ENCODE results near the gene CCDC141.

CCDC141 gene

DNA sequence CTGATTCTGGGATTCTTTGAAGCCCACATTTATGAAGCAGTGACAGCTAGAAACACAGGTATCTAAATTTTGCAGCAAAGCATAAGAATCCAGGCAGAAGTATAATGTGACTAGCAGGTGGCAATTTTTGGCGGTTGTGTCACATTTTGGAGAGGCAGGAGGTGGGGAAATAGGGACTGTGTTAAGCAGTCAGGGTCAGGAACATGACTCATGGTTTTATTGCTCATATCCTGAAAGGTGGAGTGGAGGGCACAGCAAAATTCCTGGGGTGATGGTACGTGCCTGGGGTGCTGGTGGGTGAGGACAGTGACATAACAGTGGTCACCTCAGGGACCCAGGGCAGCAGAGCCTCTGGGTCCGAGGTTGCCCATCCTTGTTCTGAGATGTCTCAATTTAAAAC is 179.2 kb downstream of the CCDC141 start:
- Mint-ChIP-seq H3K4me1 (ENCODE audit: low read depth) (peaks cover 17% of the 10 kb centered on the region), H3K4me3 (no peak overlapping the region), H3K9me3 (no peaks in the 10 kb centered on the region), H3K27me3 (ENCODE audit: low read depth) (no peaks in the 10 kb centered on the region), H3K27ac (no peak overlapping the region), H3K36me3 (ENCODE audit: low read depth) (no peaks in the 10 kb centered on the region)

DNA sequence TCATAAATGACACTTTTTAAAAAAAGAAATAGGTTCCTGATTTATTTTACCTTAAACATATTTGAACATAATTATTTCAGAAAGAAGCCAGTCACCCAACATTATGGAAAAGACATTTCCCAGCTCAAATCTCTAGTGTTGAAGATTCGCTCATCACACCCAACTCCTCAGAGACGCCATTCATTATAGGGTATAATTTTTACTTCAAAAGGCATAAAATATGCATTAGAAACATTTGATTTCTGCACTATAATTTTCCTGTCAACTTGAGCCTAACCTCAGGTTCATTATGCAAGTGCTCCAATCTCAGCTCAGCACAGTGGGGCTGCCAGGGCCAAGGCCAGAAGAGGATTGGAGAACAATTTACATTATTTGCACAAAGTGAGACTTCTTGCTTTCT is 183.9 kb downstream of the CCDC141 start:
- H3K9me3 Mint-ChIP-seq = no peaks in the 10 kb centered on the region
- H3K27ac Mint-ChIP-seq = no peak overlapping the region
- H3K36me3 Mint-ChIP-seq (ENCODE audit: low read depth) = no peaks in the 10 kb centered on the region
- peaks cover 11% of the 10 kb centered on the region for H3K4me1 Mint-ChIP-seq (ENCODE audit: low read depth)
- no peaks in the 10 kb centered on the region for H3K27me3 Mint-ChIP-seq (ENCODE audit: low read depth)
- no peak overlapping the region for H3K4me3 Mint-ChIP-seq

DNA sequence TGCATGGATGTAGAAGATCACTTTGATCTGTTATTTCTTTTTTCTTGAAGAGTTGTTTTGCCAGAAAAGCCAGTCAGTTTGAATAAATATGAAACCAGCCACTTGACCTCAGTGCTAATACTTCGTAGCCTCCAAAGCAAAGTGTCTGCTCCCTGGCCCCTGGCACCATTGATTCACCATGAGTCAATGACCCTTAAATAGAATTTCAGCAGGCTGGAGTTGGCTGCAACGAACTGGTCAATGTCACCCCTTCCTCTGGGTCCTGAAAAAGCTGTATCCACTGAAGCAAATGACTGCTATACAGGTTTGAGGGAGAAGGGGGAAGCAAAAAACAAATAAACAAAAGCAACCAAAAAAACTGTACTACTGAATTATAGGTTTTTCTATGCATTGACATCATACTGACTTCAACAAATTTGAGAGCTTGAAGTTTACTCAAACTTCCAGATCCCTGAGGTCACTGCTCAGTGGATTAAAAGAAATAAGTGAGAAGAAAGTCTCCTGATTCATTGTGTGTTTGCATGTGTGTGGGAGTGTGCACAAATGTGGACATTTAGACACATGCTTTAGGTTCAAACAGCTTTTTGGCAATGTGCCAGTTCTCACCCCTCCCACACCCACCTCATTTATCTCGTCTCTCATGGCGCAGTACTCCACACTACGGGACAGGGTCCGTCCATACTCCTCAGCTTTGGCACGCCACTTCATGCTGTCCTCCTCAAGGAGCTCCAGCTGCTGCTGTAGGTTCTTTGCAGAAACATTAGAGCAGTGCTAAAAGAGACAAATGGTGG is 184.6 kb downstream of the CCDC141 start:
- Mint-ChIP-seq H3K27me3 (ENCODE audit: low read depth) (no peaks in the 10 kb centered on the region), H3K4me3 (no peak overlapping the region), H3K9me3 (no peaks in the 10 kb centered on the region), H3K4me1 (ENCODE audit: low read depth) (peaks cover 5% of the 10 kb centered on the region), H3K36me3 (ENCODE audit: low read depth) (no peaks in the 10 kb centered on the region), H3K27ac (no peak overlapping the region)

DNA sequence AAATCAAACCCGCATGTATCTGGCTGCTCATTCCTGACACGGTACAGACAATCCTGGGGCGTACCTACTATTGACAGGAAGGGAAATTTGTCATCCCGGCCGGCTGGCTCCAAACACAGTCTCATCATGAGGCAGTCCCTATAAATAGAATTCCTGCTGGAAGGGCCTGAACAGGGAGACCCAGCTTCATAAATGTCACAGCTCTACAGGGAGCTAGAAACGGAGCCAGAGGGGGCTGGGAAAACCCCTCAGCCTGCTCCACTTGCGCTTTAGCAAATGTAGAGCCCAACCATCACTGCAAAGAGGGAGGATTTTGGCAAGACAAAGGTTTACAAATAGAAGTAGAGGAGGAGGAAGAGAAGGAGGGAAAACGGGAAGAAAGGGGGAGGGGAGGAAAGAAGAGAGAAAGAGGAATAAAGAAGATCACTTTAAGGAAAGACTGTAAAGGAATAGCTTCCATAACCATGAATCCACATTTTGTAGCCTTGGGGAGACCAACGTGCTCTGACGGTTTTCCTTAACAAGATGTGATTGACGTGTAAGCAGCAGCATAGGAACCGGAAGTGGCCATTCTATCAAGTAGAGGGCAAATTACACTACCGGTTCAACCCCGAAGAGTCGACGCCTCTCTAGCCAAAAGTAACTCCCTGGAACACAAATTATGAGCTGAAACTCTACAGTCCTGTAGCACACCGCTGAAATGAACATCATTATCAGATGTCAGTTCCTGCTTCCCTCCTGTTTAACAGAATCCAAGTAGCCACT is 185.9 kb downstream of the CCDC141 start:
- no peaks in the 10 kb centered on the region for H3K36me3 Mint-ChIP-seq (ENCODE audit: low read depth)
- no peaks in the 10 kb centered on the region for H3K27me3 Mint-ChIP-seq (ENCODE audit: low read depth)
- peaks cover 3% of the 10 kb centered on the region for H3K4me1 Mint-ChIP-seq (ENCODE audit: low read depth)
- no peak overlapping the region for H3K27ac Mint-ChIP-seq
- no peak overlapping the region for H3K4me3 Mint-ChIP-seq
- H3K9me3 Mint-ChIP-seq = no peaks in the 10 kb centered on the region

DNA sequence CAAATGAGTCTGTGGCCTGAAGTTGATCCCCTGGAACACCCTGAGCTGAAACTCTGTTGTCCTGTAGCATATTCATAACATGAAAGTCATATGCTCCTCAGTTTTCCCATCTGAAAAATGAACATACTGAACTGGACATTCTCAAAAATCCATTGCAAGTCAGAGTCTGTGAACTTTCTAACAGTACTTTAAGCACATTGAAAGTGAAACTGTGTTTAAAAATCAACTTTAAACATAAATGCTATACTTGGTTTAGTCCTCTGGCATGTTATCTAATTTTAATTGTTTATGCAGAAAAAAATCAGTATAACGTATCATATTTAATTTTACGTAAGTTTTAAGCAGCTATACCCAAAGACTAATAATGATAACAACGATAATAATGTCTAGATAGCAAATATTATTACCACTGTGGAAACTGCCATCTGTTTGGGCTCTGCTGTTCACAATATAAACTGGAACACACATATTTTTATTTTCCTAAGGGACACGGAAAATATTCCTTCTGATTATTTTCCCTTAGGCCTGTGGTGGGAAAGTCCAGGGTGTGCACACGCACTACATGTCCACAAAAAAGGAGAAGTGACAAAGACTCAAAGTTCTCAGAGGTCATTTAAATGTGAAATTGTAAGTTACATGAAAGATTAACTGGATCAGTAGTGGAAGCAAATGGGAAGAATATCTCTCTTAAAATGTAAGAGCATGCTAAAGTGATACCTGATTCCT is 186.6 kb downstream of the CCDC141 start:
- Mint-ChIP-seq H3K4me3 (no peak overlapping the region), H3K27me3 (ENCODE audit: low read depth) (no peaks in the 10 kb centered on the region), H3K9me3 (no peaks in the 10 kb centered on the region), H3K27ac (no peak overlapping the region), H3K4me1 (ENCODE audit: low read depth) (peaks cover 3% of the 10 kb centered on the region), H3K36me3 (ENCODE audit: low read depth) (no peaks in the 10 kb centered on the region)

DNA sequence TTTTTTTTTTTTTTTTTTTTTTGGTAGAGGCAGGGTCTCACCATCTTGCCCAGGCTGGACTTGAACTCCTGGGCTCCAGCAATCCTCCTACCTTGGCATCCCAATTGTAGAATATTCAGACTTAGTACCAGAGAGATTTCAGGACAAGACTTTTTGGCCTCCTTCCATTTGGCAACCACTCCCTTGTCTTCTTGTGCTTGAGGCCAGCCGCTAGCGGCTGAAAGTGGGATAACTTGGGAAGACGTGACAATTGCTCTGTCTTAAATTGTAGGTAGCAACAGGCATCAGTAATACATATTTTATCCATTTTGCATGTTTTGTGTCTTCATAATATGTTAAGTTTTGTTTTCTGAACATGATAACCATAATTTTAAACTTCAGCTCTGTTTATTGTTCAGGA is 189.4 kb downstream of the CCDC141 start:
- Mint-ChIP-seq H3K9me3 (no peaks in the 10 kb centered on the region), H3K27ac (no peak overlapping the region), H3K27me3 (ENCODE audit: low read depth) (no peaks in the 10 kb centered on the region), H3K36me3 (ENCODE audit: low read depth) (no peaks in the 10 kb centered on the region), H3K4me1 (ENCODE audit: low read depth) (peaks cover 3% of the 10 kb centered on the region), H3K4me3 (no peak overlapping the region)

DNA sequence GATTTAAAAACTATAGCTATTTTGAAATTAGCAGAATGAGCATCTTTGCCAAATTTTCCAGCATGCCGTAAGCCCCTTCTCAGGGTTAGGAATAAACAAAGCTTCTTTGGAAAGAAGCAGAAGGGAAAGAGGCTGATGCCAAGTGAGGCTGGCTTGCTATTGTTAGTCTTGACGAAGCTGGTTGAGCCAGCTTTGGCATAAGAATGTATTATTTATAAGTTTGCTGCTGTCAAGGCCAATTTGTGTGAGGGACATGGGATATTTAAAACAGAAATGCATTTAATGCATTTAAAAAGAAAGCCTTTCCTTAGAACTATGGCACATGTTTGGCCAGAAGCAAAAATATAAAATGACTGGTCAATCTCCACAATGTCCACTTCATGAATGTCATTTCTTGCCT is 190.2 kb downstream of the CCDC141 start:
- H3K27ac Mint-ChIP-seq = no peak overlapping the region
- H3K9me3 Mint-ChIP-seq = no peaks in the 10 kb centered on the region
- H3K27me3 Mint-ChIP-seq (ENCODE audit: low read depth) = no peaks in the 10 kb centered on the region
- no peaks in the 10 kb centered on the region for H3K36me3 Mint-ChIP-seq (ENCODE audit: low read depth)
- no peak overlapping the region for H3K4me3 Mint-ChIP-seq
- peaks cover 3% of the 10 kb centered on the region for H3K4me1 Mint-ChIP-seq (ENCODE audit: low read depth)

DNA sequence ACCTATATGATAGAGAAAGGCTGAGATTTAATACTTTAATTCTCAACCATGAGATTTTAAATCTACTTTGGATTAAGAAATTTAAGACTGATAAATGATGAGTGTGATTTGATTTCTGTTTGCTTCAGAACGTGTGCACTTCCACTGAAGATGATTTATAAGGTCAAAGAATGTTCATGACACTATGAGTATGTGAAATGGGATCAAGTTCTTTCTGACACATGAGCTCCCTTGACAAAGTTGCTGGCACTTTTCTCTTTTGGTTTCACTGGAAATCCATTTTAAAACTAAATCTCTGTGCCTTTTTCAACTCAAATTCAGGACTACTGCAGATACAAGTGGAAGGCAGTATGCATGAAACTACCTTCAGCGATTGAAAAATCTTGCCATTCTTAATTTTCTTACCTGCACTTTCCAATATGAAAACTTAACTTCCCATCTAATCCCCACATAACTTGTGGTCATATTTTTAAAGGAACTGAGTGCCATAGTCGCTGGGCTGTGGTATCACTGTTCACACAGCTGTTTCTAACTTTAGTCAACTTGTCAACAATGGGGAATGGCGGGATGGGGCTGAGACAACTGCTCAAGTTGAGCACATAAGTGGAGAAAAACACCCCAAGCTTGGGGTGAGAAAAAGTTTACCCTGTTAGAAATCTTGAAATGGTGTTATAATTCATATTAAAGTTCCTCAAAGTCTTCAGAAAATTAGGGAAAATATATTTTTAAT is 190.9 kb downstream of the CCDC141 start:
- Mint-ChIP-seq H3K27me3 (ENCODE audit: low read depth) (no peaks in the 10 kb centered on the region), H3K36me3 (ENCODE audit: low read depth) (no peaks in the 10 kb centered on the region)

DNA sequence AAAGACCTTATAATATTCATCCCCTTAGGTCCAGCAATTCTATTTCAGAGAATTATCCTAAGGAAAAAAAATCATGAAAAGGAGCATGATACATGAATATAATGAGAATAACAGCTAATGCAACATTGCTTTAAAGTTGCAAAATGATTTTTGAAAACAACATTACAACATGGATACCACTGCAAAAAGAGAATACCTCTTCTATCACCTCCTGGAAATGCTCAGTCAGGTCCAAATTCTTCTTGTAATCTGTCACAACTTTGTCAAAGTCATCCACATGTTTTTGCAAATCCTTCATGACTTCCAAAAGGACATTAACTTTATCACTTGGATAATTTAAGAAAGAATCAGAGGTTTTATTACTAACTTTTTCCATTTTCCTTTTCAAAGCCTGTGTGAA is 194.8 kb downstream of the CCDC141 start:
- Mint-ChIP-seq H3K27ac (no peak overlapping the region), H3K4me1 (ENCODE audit: low read depth) (no peaks in the 10 kb centered on the region), H3K9me3 (no peaks in the 10 kb centered on the region), H3K4me3 (no peak overlapping the region), H3K27me3 (ENCODE audit: low read depth) (no peaks in the 10 kb centered on the region), H3K36me3 (ENCODE audit: low read depth) (no peaks in the 10 kb centered on the region)

More for the DNA sequence above, 190.9 kb downstream of the CCDC141 start:
- H3K9me3 Mint-ChIP-seq = no peaks in the 10 kb centered on the region
- no peak overlapping the region for H3K4me3 Mint-ChIP-seq
- no peak overlapping the region for H3K27ac Mint-ChIP-seq
- peaks cover 3% of the 10 kb centered on the region for H3K4me1 Mint-ChIP-seq (ENCODE audit: low read depth)

DNA sequence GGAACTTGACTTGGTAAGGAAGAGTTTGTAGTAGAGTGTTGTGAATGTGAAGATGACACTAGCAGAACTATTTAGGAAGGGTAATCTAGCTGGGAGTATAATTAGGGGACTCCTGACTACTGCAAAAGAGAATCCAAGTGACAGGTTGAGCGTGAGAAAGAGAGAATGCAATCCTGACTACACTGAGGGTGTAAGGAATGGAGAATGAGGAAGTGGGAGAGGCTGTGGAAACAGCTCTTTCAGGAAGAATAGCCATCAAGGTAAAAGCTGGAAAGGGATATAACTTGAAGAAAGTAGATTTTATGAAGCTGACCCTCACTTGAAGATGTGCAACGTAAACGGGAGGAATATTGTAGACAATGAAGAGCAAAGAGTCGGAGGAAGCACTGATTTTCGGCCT is 201.6 kb downstream of the CCDC141 start:
- Mint-ChIP-seq H3K27ac (no peak overlapping the region), H3K9me3 (no peaks in the 10 kb centered on the region), H3K27me3 (ENCODE audit: low read depth) (no peaks in the 10 kb centered on the region), H3K36me3 (ENCODE audit: low read depth) (no peaks in the 10 kb centered on the region), H3K4me3 (no peak overlapping the region), H3K4me1 (ENCODE audit: low read depth) (no peaks in the 10 kb centered on the region)

DNA sequence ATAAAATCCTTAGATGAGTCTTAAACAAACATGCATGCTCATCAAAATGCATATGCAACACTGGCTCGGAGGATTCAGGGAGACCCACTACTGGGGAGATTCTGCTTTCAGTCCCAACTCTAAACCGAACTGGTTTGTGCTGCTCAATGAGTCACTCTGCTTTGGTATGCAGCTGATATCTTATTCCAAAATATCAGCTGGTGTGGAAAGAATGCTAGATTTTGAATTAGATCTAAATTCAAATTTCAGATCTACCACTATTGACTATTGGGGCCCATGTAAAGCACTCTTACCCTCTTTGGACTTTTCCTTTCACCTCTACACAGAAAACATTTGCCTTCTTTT is 203.5 kb downstream of the CCDC141 start:
- Mint-ChIP-seq H3K4me1 (ENCODE audit: low read depth) (no peaks in the 10 kb centered on the region), H3K4me3 (no peak overlapping the region), H3K36me3 (ENCODE audit: low read depth) (no peaks in the 10 kb centered on the region), H3K9me3 (no peaks in the 10 kb centered on the region), H3K27me3 (ENCODE audit: low read depth) (no peaks in the 10 kb centered on the region), H3K27ac (no peak overlapping the region)

DNA sequence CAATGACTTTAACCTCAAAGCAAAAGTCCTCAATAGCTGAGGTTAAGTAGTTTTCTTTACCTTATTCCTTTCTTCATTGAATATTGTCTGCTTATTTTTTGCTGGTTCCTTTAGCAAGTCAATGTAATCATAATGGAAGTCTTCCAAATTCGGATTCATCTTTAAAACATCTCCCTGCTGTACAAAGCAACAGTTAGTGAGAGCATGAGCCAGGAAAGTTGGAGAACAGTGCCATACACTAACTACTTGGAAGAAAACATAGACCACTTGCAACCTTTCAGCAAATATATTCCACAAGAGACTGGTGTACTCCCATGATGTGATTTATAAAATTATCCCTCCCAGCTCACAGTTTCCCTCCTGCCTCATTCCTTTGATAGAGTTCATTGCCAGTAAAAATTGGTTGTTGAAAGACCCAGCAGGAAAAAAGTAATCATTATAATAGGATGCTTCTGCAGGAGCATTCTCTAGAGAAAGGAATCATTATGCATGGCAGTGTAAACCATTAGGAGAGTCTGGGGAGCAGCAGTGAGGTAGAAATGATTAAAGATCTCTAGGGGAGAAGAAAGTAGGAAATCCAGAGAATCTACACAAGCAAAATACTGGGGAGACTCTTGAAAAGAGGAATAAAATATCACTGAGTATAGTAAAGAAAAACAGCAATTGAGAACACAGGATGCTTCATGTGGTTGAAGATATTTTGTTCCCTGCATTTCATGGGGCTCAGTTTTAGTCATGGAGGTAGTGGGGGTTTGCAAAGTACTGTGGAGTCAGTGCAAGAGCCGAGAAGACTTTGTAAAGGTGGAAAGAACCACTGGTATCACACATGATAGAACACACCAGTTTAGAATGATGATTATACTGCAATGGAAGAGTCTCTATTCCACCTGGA is 204.1 kb downstream of the CCDC141 start:
- no peak overlapping the region for H3K4me3 Mint-ChIP-seq
- no peaks in the 10 kb centered on the region for H3K9me3 Mint-ChIP-seq
- H3K36me3 Mint-ChIP-seq (ENCODE audit: low read depth) = no peaks in the 10 kb centered on the region
- no peak overlapping the region for H3K27ac Mint-ChIP-seq
- H3K27me3 Mint-ChIP-seq (ENCODE audit: low read depth) = no peaks in the 10 kb centered on the region
- H3K4me1 Mint-ChIP-seq (ENCODE audit: low read depth) = no peaks in the 10 kb centered on the region

DNA sequence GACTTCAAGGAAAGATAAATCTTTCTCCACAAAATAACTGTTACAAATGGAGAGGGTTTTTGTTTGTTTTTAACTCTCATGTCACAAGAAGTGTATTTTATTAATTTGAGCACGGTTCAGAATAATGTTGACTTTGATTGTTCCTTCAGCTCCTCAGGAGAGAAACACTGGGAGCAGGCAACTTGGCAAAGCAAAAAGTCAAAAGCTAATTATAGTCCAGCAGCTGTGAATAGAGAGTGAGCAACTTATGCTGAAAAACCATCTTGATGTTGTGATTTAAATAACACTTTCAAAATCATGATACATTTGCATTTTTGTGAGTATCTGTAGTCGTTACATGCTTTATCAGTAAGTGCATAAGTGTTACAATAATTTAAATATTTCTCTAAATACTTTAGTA is 205.2 kb downstream of the CCDC141 start:
- H3K9me3 Mint-ChIP-seq = no peaks in the 10 kb centered on the region
- H3K4me1 Mint-ChIP-seq (ENCODE audit: low read depth) = no peaks in the 10 kb centered on the region
- no peak overlapping the region for H3K27ac Mint-ChIP-seq
- no peaks in the 10 kb centered on the region for H3K36me3 Mint-ChIP-seq (ENCODE audit: low read depth)
- H3K27me3 Mint-ChIP-seq (ENCODE audit: low read depth) = no peaks in the 10 kb centered on the region
- H3K4me3 Mint-ChIP-seq = no peak overlapping the region

DNA sequence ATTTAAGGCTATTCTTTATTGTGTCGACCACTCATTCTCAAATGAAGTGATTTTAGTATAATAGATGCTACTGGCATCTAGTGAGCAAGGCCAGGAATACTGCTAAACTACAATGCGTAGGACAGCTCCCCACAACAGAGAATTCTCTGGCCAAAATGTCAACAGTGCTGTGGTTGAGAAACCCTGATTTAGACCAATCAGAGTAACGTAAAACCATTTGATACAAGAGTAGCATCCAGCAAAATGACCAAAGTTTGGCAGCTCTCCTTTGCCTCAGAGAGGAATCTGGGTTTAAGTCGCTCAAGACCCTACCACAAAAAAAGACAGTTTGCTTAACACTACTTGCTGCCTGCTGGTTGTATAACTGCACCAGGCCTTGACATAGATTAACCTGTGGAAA is 205.7 kb downstream of the CCDC141 start:
- Mint-ChIP-seq H3K9me3 (no peaks in the 10 kb centered on the region), H3K4me3 (no peak overlapping the region), H3K27me3 (ENCODE audit: low read depth) (no peaks in the 10 kb centered on the region), H3K36me3 (ENCODE audit: low read depth) (no peaks in the 10 kb centered on the region), H3K27ac (no peak overlapping the region), H3K4me1 (ENCODE audit: low read depth) (no peaks in the 10 kb centered on the region)
